ENCODE data around the gene E2F8.

E2F8 gene

GRCh38 chr11:19251577-19251976, 10.8 kb upstream of the E2F8 start:
- no peak for DNase-seq

DNA sequence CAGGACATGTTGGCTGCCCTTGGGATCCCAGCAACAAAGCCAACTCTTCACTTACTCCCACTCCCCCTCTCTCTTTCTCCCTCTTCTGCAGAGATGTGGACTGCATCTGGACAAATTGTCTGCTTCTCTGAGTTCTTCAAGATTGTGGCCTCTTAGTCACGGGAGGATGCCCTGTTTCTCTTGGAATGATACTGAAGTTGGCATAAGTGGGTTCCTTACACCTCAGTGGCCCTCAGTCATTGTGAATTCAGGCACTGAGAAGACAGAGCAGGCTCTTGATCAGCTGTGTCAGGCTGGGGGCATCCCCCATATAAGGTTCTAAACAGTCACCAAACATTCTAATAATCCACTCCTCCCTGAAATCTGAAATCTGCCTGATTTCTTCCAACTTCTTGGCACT, 6.1 kb upstream of the E2F8 start:
- DNase-seq = no peak

- DNase-seq = no peak
These were observed 4.6 kb upstream of the E2F8 start for GRCh38 chr11:19245351-19245750.

DNA sequence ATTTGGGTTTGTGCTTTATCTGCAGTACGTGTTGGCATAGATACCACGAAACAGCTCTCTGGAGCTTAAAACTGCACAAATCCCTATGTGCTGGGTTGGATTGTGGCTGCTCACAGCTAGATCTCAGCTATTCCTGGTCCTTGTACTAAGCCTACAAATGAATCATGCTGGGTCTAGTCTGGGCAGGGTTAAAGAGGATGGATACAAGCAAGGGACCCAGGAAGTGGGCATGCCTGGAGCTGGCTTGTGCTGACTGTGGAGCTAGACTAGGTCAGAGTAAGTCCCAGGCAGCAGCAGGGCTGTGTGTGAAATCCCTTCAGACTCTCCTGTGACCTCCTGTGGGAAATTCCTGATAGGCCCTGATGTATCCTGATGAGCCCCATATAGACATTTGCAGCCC, 3.9 kb upstream of the E2F8 start:
- no peak for DNase-seq

DNA sequence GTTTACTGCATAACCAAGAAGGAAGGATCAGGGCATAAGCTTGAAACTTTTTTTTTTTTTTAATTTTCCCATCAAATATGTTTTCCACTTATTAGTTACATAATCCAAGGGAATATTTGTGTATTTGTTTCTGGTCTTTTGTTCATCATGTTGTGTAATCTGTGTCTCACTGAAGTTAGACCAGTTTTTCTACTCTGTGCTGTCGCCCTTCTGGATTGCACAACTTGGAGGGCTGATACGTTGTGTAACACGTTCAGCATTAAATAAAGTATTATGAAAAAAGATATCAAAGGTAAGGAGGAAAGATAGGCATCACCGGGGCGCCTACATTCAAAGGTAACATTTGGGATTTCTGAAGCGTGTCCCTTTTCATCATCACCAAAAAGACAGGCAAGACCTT, 3.3 kb upstream of the E2F8 start:
- DNase-seq = no peak

- no peak for DNase-seq
These were observed 2.9 kb upstream of the E2F8 start for GRCh38 chr11:19243613-19244012.

DNA sequence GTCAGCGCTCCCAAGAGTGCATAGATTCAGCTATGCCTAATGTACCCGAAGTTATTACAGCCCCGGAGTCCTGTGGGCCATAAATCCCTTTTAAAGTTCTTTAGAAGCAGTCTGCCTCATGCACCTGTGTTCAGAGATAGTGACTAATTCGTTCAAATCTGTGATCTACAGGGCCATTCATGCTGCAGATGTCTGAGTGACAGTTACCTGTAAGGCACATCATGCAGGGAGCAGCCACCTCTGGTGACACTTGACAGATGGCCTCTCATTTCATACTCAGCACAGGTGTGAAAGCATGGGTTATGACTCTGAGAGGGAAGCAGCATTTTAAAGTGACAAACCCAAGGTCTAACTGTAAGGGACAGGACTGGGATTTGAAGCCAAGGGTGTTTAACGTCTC, 2.4 kb upstream of the E2F8 start:
- DNase-seq = no peak

DNA sequence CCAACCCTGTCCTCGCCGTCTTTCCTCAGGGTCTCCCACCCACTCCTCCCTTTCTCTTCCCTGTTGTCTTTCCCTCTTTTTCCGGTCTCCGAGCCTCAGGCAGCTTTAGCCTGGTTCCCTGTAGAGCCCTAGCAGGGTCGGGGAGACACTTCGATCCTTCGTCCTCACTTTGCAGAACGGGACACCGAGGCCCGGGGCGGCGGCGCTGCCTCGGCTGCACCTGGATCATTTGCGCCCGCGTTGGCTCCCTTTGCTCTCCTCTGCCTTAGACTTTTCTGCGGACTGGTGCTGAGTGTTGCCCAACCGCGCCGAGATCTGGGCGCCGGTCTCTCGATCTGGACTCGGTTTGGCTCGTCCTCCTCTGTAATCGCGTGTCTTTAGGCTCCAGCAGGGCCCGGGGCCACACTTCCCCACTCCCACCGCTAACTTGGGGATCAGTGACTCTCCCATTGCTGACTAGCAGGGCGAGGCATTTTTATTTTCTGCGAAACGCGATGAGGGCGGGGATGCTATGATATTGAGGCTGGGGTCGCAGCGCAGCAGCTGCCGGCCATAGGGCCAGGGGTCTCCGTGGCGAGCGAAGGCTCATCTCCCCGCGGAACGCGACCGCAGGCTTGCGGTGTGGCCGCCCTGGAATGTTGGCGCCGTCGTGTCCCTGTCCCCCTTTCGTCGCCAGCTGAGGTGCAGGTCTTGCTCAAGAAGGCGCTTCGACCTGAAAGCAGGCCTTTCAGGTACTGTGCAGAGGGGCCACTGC, 1.6 kb upstream of the E2F8 start:
- DNase-seq = no peak

DNA sequence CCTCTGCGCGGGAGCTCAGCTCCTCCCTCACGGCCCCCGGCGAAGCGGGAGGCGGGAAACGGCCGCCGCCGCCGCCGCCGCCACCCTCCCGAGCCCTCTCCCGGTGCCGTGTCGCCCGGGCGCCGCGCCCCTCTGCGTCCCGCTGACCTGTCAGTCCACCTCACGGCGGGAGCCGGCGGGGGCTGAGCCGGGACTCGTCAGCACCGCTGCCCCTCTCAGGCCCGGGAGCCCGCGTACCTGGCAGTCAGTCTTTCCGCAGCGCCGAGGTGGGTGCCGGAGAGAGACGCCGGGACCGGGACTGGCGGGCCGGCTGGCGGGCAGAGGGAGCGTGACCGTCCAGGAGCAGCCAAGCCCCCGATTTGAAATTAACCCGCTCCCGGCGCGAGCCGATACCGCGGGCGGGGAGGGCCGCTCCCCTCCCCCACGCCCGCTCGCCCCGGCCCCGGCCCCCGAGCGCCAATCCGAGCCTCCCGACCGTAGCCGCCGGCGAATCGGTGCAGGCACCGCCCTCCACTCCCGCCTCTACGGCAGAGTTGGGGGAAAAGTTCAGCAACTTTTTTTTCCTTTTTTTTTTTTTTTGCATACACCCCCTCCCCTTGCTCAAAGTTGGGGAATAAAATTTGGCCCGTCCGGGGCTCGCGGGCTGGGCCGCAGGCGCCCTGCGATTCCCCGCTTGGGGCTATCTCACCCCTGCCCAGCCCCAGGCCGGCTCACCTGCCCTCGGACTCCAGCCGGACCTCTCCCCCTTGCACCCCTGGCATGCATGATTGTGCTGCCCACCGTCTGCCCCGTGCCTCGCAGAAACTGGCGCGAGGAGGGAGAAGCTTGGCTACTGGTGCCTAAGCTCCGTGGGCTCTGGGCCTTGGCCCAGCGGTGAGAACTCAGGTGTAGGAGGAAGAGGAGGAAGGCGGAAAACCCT, 774 bp upstream of the E2F8 start:
- DNase-seq = no peak

GRCh38 chr11:19239039-19239438, 1.7 kb downstream of the E2F8 start:
- DNase-seq = no peak

GRCh38 chr11:19237813-19238212, 2.9 kb downstream of the E2F8 start:
- no peak for DNase-seq

GRCh38 chr11:19237381-19237780, 3.4 kb downstream of the E2F8 start:
- DNase-seq = no peak

DNA sequence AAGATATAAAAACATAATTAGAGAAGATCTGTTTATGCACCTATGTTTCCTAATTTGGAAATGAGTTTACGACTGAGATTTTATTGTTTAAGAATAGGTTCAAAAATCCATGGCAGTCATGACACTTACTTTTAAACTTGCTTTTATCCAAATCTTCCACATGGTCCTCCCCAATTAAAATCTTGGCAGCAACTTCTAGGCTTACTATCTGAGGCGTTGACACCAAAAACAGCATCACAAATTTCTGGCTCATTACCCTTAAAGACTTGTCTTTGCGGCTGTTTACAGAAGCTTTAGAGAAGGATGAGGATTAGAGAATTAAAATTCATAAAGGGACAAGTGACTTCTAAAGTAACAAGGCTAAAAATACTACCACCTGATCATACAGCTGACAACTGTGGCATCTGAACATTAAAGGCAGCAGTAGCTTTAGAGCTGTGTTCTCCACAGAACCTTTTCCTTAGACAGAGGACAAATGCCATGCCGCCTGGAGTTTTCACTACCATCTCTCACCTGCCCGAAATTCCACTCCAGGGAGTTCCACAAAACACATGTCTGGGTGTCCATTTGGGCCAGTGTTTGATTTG, 6.4 kb downstream of the E2F8 start:
- no peak for DNase-seq

GRCh38 chr11:19232910-19233503, 7.7 kb downstream of the E2F8 start:
- DNase-seq = no peak

- DNase-seq = no peak
These were observed 11.1 kb downstream of the E2F8 start for GRCh38 chr11:19229671-19230070.

DNA sequence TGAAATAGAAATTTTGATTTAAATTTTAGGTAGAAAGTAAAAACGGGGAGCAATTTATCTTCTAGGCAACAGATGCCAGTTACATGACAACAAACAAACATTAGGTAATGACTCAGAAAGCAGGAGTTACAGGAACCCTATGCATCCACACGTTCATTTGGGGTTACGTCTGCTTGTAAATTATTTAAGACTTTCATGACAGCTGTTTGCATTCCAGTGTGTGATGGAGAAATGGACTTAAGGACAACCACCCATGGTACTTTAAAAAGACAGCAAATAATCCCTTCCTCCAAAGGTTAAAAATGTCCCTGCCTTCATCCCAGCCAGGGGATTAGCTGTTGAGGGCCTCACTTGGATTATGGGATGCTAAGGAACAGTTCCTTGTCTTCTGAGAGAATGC, 11.8 kb downstream of the E2F8 start:
- no peak for DNase-seq

DNA sequence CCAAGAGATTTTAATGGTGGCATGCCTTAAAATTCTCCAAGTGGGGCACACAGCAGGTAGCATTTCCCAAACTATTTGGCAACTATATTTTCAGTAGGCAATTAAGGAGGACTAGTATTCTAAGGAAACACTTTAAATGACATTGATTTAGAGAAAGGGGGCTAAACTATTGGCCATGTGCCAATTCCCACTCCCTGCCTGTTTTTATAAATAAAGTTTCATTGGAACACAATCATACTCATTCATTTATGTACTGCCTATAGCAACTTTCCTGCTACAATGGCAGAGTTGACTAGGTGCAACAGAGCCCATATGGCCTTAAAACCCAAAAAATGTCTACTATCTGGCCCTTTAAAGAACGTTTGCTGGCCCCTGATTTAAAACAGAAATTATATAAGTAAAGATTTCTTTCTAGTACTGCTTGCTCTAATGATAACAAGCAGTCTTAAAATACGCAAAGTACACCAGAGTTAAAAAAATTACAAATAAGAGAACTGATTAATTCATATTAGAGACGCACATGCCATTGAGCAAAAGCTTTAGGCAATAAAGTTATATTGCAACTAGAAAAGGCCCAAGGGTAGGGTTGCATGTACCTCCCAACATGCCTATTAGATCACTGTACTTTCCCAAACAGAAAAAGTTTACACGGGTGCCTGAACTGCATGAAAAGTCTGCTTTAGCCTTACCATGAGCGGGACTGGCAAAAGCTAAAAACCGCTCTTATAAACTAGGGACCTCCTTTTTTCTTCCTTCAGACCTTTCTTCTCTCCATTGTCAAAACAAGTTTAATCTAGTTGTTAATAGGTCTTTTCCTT, 14.2 kb downstream of the E2F8 start:
- no peak for DNase-seq

DNA sequence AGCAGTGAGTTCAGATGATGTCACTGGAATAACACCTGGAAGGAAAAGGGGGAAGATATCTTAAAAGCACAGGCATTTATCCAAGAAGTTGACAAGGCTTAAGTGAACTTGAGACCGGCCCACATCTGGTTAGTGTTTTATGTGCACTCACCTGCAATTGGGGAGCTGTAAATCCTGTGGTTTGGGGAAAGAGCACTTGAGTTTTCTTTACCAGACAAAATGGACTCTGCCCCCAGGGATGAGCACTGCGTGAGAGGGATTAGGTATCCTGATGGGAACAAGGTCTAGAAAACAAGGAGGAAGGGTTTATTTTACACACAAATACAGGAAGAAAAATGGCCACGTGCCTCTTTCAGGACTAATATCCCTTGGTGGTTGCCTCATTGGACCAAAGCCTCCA, 15.2 kb downstream of the E2F8 start:
- DNase-seq = no peak

DNA sequence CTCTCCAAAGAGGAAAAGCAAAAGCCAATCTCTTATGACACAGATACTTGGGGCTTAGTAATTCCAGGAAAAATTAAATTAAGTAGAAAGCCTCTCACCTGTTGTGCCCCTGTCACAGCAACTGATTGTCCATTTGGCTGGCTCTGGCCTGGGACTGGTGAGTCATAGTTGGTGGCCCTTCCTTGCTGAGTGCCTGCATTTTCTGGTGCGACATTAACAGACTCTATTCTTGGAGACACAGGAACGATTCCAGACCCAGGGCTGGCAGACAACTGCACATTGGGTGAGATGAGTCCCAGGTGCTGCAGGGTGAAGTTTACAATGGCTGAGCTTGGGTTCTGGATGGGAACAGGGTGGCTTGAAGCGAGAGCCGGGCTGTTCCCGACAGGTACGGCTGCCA, 15.6 kb downstream of the E2F8 start:
- DNase-seq = no peak

- DNase-seq = no peak
These were observed 19.6 kb downstream of the E2F8 start for GRCh38 chr11:19220903-19221724.

DNA sequence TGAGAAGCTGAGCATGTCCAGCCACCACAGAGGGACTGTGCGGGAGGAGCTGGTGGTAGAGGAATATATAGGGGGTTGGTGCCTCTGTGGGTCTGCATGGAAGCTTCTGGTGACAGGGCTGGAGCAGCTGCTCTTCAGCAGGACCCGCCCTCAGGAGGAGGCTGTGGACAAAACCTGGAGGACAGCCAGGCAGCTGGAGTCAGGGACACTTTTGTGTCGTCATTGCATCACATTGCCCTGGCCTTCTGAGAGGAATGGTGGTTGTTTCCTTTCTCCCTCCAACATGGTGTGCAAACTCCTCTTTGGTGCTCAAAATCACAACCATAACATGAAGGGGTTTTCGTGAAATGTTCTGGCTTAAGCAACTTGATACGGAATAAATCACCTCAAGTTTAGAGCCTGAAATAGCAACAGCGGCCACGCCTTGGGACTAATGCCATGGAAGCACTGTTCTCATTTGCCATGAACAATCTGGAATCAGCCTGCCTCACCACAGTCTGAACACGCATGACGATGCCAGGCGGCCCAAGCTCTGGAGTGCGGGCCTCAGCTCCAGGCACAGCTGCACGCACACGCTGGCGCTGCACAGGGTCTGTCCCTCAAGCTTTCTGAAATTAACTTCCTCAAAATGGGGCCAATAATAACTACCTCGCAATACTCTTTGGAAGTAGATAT, 21.8 kb downstream of the E2F8 start:
- peak; percentile 52 for DNase-seq
